GM11168 (cell line): ENCODE measurements around the gene MAPK8IP3.
"Not testable (repeated sequence)": the region's sequence is repeated elsewhere in the genome, so short reads cannot be mapped to it uniquely, and the experiment has no call there.

Experiments used
- in situ Hi-C: fragments of 300-500 bp; cut with MboI; formaldehyde crosslinking; loops from one replicate; pipeline ENCODE4 v1.12.0; 2022; ENCODE audit warnings: low sequenced_read_pairs; ENCODE audit not compliant: unreplicated experiment

The MAPK8IP3 gene

DNA sequence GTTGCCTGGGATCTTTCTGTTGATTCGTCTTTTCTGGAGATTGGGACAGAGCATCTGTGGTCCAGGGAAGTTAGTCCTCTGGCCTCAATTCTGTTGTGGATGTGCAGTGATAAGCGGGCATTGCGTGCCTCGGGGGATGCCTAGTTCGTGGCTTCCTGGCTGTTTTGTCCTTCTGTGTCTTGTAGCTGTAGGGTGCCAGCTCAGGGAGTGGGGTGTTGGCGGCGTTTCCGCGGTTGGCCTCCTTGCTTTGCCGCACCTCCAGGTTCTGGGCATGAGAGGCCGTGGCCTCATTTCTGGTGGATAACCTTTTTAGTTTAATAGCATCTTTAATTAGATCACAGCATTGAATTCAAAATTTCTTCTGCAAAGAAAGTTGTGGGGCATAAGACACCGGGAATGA, 29.3 kb upstream of the MAPK8IP3 start:
- in situ Hi-C loops: no loop called here

GRCh38 chr16:1677339-1677738, 28.7 kb upstream of the MAPK8IP3 start:
- in situ Hi-C loops: no loop called here

GRCh38 chr16:1677942-1678499, 28.0 kb upstream of the MAPK8IP3 start, which contains the start of gene JPT2:
Gene JPT2 (plus strand): TSS chr16:1678279. CDS start chr16:1678313, 34 bp downstream.
- in situ Hi-C loops: no loop called here

- in situ Hi-C loops: no loop called here
Measured at GRCh38 chr16:1678500-1679098, 27.4 kb upstream of the MAPK8IP3 start.

DNA sequence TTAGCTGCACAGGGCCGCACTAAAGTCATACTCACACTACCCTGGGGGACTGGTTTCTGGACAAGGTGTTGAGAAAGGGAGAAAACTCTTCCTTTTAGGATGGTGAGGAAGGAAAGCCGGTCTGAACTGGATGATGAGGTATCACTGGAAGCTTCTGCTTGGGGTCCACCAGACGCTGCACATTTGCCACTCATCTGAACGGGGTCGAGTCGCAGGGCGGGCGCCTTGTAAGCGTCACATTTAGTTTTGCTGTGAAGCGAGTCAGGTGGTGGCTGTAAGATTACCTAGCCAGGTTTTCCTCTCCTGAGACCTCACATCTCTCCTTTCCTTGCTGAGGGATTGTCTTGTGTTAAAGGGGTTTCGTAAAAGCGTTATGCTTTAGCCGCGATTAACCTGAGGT, 25.6 kb upstream of the MAPK8IP3 start:
- in situ Hi-C loops: no loop called here

DNA sequence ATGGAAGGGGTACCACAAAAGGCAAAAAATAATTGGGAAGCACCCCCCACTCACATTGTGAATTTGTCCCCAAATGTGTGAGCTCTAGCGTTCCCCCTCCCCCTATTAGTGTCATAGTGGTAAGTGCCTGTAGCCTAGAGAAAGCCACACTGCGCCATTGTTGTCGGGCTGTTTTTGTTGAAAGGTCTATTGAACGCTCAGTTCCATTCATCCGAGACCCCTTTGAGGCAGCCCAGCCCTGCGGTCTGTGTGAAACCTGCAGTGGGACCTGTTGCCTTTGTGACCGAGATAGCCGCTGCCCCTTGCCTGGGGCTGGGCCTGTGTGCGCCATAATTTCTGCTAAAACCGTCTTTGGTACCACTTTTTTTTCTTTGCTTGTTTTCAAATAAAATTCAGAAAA, 25.0 kb upstream of the MAPK8IP3 start:
- in situ Hi-C loops: no loop called here

DNA sequence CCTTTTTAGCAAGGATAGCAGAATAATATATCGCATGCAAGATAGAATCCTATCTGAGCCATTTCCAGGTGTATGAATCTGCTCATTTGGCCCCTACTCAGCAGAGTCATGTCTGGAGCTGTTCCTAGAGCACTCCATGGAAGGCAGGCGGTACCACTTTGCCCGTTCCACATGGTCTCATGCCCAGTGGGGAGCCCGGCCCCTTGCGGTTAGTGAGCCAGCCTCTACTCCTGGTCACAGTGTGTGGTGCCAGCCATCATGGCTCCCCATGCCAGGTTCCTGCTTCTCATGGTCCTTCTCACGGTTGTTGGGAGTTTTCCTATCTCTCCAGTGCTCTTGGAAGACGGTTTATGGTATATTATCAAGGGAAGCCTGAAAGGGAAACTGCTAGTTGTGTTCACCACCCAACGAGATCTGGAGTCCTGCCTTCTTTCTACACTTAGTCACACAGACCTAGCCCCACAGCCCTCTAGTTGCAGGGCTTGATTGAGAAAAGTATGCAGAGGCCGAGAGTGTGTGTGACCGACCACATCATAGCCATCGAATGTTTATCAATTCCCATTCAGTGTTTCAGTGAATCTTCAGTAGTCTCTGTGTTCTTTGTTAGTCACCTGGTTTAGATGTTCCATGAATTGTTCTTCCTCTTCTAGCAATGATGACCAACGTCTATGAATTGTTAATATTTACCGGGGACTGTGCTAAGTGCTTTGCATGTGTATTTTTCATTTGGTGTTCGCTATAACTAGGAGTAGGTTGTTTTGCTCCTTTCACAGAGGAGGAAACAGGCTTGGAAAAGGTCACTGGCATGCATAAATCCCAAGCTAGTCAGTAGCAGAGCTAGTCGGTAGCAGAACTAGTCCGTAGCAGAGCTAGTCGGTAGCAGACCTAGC, 18.3 kb upstream of the MAPK8IP3 start:
- in situ Hi-C loops: no loop called here

- in situ Hi-C loops: no loop called here
Measured at GRCh38 chr16:1688807-1689560, 17.0 kb upstream of the MAPK8IP3 start.

DNA sequence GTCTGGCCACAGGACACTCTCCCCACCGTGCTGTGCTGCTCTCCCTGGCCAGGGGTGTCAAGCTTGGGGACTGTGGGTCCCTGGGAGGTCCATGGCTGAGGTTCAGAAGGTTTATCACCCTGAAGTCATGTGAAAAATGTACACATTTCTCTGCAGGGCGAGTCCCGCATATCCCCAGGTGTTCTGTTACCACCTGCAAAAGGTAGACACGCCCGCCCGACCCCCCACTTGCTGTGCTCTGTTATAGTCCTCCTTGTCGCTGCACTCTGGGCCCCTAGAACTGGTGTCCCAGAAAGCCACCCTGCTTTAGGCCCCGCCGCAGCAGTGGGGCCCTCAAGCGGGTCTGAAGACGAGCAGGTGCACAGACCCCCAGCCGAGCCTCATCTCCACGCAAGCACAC, 16.1 kb upstream of the MAPK8IP3 start:
- in situ Hi-C loops: no loop called here

DNA sequence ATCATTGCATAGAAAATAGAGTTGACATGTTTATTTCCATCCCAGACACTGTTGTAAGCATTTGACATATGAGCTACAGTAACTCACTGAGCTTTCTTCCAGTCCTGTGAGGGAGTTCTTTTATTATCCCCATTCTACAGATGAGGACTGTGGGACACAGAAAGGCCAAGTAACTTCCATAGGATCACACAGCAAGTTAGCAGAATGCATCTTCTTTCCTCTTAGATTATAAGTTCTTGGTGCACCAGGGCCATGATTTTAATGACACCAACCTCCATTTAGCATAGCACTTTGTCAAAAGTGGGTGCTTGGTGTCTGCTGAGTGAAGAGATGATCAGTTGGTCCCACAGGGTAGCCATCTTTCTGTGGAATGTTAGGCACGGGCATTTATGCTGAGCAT, 15.2 kb upstream of the MAPK8IP3 start:
- in situ Hi-C loops: no loop called here

GRCh38 chr16:1691276-1691675, 14.7 kb upstream of the MAPK8IP3 start:
- in situ Hi-C loops: no loop called here

DNA sequence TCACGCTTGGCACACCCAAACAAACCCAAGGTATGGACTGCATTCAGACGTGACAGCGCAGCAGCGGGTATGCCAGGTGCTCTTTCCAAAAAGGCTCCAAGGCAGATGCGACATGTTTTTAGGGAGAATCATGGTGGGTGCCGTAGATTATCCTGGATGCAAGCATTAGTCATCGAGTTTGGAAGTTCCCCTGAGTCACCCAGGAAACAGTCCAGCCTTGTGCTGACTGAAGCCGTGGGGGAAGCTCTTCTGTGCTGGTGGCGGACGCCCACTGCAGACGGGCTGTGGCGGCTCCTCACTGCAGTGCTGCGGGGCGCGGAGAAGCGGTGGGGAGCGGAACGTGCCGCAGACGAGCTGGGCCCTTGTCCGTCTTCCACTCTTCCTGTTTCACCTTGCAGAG, 14.0 kb upstream of the MAPK8IP3 start:
- in situ Hi-C loops: no loop called here

GRCh38 chr16:1696863-1697262, 9.1 kb upstream of the MAPK8IP3 start:
- in situ Hi-C loops: no loop called here

DNA sequence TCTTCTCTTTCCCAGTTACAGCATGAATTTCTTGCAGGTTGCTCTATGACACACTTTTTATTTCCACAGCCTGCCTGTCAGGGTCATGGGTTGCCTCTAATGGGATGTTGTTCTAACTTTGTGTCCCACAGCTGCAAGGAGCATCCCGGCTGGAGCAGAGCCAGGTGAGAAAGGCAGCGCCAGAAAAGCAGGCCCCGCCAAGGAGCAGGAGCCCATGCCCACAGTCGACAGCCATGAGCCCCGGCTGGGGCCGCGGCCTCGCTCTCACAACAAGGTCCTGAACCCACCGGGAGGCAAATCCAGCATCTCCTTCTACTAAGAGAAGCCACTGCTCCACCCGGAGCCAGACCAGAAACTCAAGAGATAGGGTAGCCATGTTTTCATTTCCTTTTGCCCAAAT, 7.3 kb upstream of the MAPK8IP3 start:
- in situ Hi-C loops: no loop called here

GRCh38 chr16:1700246-1700645, 5.7 kb upstream of the MAPK8IP3 start:
- in situ Hi-C loops: no loop called here

DNA sequence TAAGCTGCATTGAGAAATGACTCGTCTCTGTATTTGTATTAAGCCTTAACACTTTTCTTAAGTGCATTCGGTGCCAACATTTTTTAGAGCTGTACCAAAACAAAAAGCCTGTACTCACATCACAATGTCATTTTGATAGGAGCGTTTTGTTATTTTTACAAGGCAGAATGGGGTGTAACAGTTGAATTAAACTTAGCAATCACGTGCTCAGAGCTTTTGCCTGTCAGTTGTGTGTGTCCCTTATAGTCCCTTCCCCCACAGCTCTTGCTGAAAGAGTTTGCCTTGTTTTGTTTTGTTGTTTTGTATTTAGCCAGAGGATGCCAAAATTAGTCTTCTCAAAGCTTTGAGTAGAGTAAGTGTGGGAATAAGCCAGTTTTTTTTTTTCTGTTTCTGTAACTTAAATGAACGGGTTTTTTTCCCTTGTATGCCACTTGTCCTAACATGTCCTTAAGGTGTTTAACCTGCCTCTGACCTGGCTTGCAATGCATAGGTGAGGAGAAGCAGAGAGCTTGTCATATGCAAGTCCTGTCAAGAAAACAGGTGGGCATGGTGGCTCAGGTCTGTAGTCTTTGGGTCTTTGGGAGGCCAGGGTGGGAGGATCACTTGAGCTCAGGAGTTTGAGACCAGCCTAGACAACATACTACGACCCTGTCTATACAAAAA, 4.6 kb upstream of the MAPK8IP3 start:
- in situ Hi-C loops: no loop called here

DNA sequence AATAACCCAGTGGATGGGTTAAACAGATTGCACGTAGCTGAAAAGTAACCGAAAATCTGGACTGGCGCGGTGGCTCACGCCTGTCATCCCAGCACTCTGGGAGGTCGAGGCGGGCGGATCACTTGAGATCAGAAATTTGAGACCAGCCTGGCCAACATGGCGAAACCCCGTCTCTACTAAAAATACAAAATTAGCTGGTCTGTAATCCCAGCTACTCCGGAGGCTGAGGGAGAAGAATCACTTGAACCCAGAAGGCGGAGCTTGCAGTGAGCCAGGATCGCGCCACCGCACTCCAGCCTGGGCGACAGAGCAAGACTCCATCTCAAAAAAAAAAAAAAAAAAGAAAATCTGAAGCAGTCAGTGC, 689 bp upstream of the MAPK8IP3 start:
- in situ Hi-C loops: not testable (repeated sequence)

DNA sequence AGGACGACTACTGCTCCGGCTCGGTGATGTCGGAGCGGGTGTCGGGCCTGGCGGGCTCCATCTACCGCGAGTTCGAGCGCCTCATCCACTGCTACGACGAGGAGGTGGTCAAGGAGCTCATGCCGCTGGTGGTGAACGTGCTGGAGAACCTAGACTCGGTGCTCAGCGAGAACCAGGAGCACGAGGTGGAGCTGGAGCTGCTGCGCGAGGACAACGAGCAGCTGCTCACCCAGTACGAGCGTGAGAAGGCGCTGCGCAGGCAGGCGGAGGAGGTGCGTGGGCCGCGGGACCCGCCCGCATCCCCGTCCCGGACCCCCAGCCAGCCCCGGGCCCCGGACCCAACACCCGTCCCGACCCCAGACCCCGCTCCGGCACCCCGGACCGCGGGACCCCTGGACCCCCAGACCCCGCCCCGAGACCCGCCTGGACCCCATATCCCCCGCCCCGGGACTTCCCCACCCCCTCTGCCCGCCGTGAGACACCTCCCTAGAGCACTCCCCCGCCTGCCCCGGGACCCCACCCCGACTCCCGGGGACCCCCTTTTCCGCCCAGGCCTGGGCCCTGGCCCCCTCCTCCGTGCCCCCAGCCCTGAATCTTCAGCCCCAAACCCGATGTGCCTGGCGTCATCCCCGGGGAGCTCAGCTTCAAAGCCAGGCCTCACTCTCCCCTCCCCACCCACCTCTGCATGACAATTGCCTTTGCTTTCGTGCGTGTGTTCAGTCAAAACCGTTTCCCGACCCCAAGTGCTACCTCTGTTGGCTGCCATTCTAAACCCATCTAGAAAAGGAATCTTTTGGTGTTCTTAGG, 594 bp downstream of the MAPK8IP3 start:
- in situ Hi-C loops: no loop called here

GRCh38 chr16:1707193-1707790, 1.3 kb downstream of the MAPK8IP3 start:
- in situ Hi-C loops: no loop called here
